H9 (cell line): ENCODE data around the gene UVRAG. TPM values are rescaled to one million over a fixed set of nuclear protein-coding genes. Genes with fewer than 3 reads are reported as not detected.

Experiments
- DNase-seq: peaks from one replicate; pipeline ENCODE4 v3.0.0-alpha.2; 2017
- H2AFZ ChIP-seq: one replicate; pipeline ENCODE4 v1.6.1; 2013; ENCODE audit warnings: mild to moderate bottlenecking, low read length, control low read depth, moderate library complexity
- H2AK5ac ChIP-seq: 2 replicates; pipeline ENCODE4 v1.6.1; 2013; ENCODE audit warnings: low read length, control low read depth, mixed read lengths; ENCODE audit not compliant: insufficient read length
- H2BK120ac ChIP-seq: one replicate; pipeline ENCODE4 v1.6.1; 2013; ENCODE audit warnings: low read depth, mild to moderate bottlenecking, low read length, control low read depth, inconsistent platforms; ENCODE audit not compliant: poor library complexity, severe bottlenecking
- H2BK12ac ChIP-seq: 2 replicates; pipeline ENCODE4 v1.6.1; 2013; ENCODE audit warnings: low read length, control low read depth, mixed read lengths, low read depth; ENCODE audit not compliant: insufficient read length
- H2BK15ac ChIP-seq: 2 replicates; pipeline ENCODE4 v1.6.1; 2013; ENCODE audit warnings: low read depth, low read length, control low read depth
- H2BK20ac ChIP-seq: one replicate; pipeline ENCODE4 v1.6.1; 2013; ENCODE audit warnings: low read depth, mild to moderate bottlenecking, low read length, control low read depth, inconsistent platforms; ENCODE audit not compliant: poor library complexity, severe bottlenecking
- H2BK5ac ChIP-seq: 2 replicates; pipeline ENCODE4 v1.6.1; 2013; ENCODE audit warnings: low read length, control low read depth, mixed read lengths; ENCODE audit not compliant: insufficient read length
- H3K14ac ChIP-seq: 2 replicates; pipeline ENCODE4 v1.6.1; 2013; ENCODE audit warnings: low read length, control low read depth; ENCODE audit not compliant: insufficient read depth
- H3K18ac ChIP-seq: 2 replicates; pipeline ENCODE4 v1.6.1; 2013; ENCODE audit warnings: low read depth, mild to moderate bottlenecking, mixed read lengths, low read length, control low read depth; ENCODE audit not compliant: insufficient read length
- H3K23ac ChIP-seq: 2 replicates; pipeline ENCODE4 v1.6.1; 2013; ENCODE audit warnings: low read length, control low read depth, mixed read lengths, low read depth; ENCODE audit not compliant: insufficient read length
- H3K23me2 ChIP-seq: 2 replicates; pipeline ENCODE4 v1.6.1; 2013; ENCODE audit warnings: low read depth, mild to moderate bottlenecking, mixed read lengths, low read length, control low read depth; ENCODE audit not compliant: insufficient read length, poor library complexity, severe bottlenecking
- H3K27ac ChIP-seq: 2 replicates; pipeline ENCODE4 v1.5.1; 2013; ENCODE audit warnings: low read length, control low read depth, mixed read lengths, low read depth; ENCODE audit not compliant: insufficient read length
- H3K27me3 ChIP-seq: 2 replicates; pipeline ENCODE4 v1.6.1; 2013; ENCODE audit warnings: low read length, control low read depth, inconsistent platforms; ENCODE audit not compliant: insufficient read depth
- H3K4ac ChIP-seq: 2 replicates; pipeline ENCODE4 v1.6.1; 2013; ENCODE audit warnings: low read depth, mild to moderate bottlenecking, control low read depth, inconsistent platforms, low read length, moderate library complexity
- H3K4me1 ChIP-seq: 2 replicates; pipeline ENCODE4 v1.6.1; 2013; ENCODE audit warnings: low read length, control low read depth, inconsistent platforms; ENCODE audit not compliant: insufficient read depth
- H3K4me2 ChIP-seq: 2 replicates; pipeline ENCODE4 v1.6.1; 2013; ENCODE audit warnings: low read length, control low read depth, mixed read lengths; ENCODE audit not compliant: insufficient read length, insufficient read depth
- H3K56ac ChIP-seq: 2 replicates; pipeline ENCODE4 v1.6.1; 2013; ENCODE audit warnings: low read depth, mild to moderate bottlenecking, mixed read lengths, low read length, control low read depth; ENCODE audit not compliant: insufficient read length
- H3K79me1 ChIP-seq: 2 replicates; pipeline ENCODE4 v1.6.1; 2013; ENCODE audit warnings: low read depth, mild to moderate bottlenecking, moderate library complexity, low read length, control low read depth, inconsistent platforms; ENCODE audit not compliant: insufficient read depth, poor library complexity, severe bottlenecking
- H3K79me2 ChIP-seq: 2 replicates; pipeline ENCODE4 v1.6.1; 2013; ENCODE audit warnings: low read length, control low read depth, inconsistent platforms; ENCODE audit not compliant: insufficient read depth
- H3K9ac ChIP-seq: 2 replicates; pipeline ENCODE4 v1.6.1; 2013; ENCODE audit warnings: low read length, control low read depth, mixed read lengths; ENCODE audit not compliant: insufficient read length; ENCODE audit errors: extremely low read depth
- H3K9me3 ChIP-seq: one replicate; pipeline ENCODE4 v1.6.1; 2013; ENCODE audit warnings: low read depth, low read length, inconsistent platforms; ENCODE audit not compliant: control insufficient read depth
- H3T11ph ChIP-seq: one replicate; pipeline ENCODE4 v1.6.1; 2013; ENCODE audit warnings: mild to moderate bottlenecking, low read length, control low read depth, inconsistent platforms
- H4K20me1 ChIP-seq: one replicate; pipeline ENCODE4 v1.6.1; 2013; ENCODE audit not compliant: control insufficient read depth, insufficient read length, insufficient read depth
- H4K5ac ChIP-seq: 2 replicates; pipeline ENCODE4 v1.6.1; 2013; ENCODE audit warnings: low read depth, mild to moderate bottlenecking, mixed read lengths, low read length, control low read depth; ENCODE audit not compliant: insufficient read length
- H4K8ac ChIP-seq: replicated peaks from 2 replicates; pipeline ENCODE4 v1.6.1; 2013; ENCODE audit warnings: low read length, control low read depth, mixed read lengths, low read depth; ENCODE audit not compliant: insufficient read length
- H4K91ac ChIP-seq: 2 replicates; pipeline ENCODE4 v1.6.1; 2013; ENCODE audit warnings: low read depth, mild to moderate bottlenecking, moderate library complexity, mixed read lengths, low read length, control low read depth; ENCODE audit not compliant: insufficient read length
- H3K27ac Mint-ChIP-seq, 3 experiments: 2 replicates in 2 of 3; 3 replicates in 1 of 3; pipeline ENCODE4 v1.8.0; 2020 to 2021; ENCODE audit warnings: mixed read lengths in 3 of 3, mild to moderate bottlenecking in 1 of 3, moderate library complexity in 1 of 3
- H3K27me3 Mint-ChIP-seq: 2 replicates; pipeline ENCODE4 v1.8.0; 2021; ENCODE audit warnings: low read depth, mild to moderate bottlenecking, moderate library complexity, mixed read lengths
- H3K36me3 Mint-ChIP-seq, 3 experiments: 2 replicates in 2 of 3; 3 replicates in 1 of 3; pipeline ENCODE4 v1.8.0; 2020 to 2021; ENCODE audit warnings: low read depth in 3 of 3, mixed read lengths in 3 of 3; ENCODE audit not compliant: insufficient read depth in 1 of 3
- H3K4me1 Mint-ChIP-seq, 2 experiments: 2 replicates each; pipeline ENCODE4 v1.8.0; 2020; ENCODE audit warnings: mixed read lengths in 2 of 2
- H3K4me3 Mint-ChIP-seq, 2 experiments: 2 replicates in 1 of 2; 3 replicates in 1 of 2; pipeline ENCODE4 v1.8.0; 2020 to 2021; ENCODE audit warnings: mild to moderate bottlenecking in 2 of 2, mixed read lengths in 2 of 2, moderate library complexity in 1 of 2
- H3K9me3 Mint-ChIP-seq, 2 experiments: 2 replicates in 1 of 2; 3 replicates in 1 of 2; pipeline ENCODE4 v1.8.0; 2020; ENCODE audit warnings: mild to moderate bottlenecking in 2 of 2, mixed read lengths in 2 of 2, moderate library complexity in 1 of 2
- WGBS: extraction: QIAGEN DNeasy Blood & Tissue Kit; methylation state at CpG from one replicate; pipeline ENCODE4 v1.1.7; 2013; ENCODE audit warnings: missing lambda C conversion rate, low lambda C conversion rate, mixed read lengths; ENCODE audit not compliant: insufficient read length; ENCODE audit errors: extremely low coverage; 5-methylcytosine and 5-hydroxymethylcytosine counted together
- total RNA-seq: library from RNA; stranded (reverse); gene quantifications from 2 replicates; pipeline ENCODE4 v1.2.1, GENCODE V29; 2021
- TF ChIP-seq, protein P1 (sequence below): fragments of 200-600 bp; sonication (generic); conservative IDR thresholded peaks from 3 replicates; pipeline ENCODE4 v1.8.0; 2021; ENCODE audit warnings: antibody characterized with exemption, mild to moderate bottlenecking

Gene UVRAG
- total RNA-seq, 1 experiment from 2014 or later: 18.5 TPM

DNA sequence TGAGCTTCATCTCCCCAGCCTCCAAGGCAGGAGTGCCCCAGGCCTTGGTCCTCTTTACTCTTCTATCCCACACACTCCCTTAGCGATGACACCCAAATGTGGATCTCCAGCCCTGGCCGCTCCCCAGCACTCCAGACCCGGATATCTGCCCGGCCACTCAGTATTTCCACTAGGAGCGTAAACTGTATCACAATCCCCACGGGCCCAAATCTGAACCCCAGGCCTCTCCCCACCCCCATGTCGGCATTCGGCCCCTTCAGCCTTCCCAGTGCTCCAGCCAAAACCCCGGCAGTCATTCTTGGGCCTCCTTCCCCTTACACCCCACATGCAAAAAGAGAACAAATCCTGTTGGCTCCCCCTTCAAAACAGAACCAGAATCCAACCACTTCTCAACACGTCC, 370.5 kb downstream of the UVRAG start:
- H4K91ac ChIP-seq: no peak overlapping the region
- H3K4ac ChIP-seq: no peak overlapping the region
- TF ChIP-seq, protein P1, sequence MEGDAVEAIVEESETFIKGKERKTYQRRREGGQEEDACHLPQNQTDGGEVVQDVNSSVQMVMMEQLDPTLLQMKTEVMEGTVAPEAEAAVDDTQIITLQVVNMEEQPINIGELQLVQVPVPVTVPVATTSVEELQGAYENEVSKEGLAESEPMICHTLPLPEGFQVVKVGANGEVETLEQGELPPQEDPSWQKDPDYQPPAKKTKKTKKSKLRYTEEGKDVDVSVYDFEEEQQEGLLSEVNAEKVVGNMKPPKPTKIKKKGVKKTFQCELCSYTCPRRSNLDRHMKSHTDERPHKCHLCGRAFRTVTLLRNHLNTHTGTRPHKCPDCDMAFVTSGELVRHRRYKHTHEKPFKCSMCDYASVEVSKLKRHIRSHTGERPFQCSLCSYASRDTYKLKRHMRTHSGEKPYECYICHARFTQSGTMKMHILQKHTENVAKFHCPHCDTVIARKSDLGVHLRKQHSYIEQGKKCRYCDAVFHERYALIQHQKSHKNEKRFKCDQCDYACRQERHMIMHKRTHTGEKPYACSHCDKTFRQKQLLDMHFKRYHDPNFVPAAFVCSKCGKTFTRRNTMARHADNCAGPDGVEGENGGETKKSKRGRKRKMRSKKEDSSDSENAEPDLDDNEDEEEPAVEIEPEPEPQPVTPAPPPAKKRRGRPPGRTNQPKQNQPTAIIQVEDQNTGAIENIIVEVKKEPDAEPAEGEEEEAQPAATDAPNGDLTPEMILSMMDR: no peak
- no peaks in the 10 kb centered on the region for H3K79me1 ChIP-seq
- no peak overlapping the region for H3K4me2 ChIP-seq
- H3K9me3 Mint-ChIP-seq: no peaks in the 10 kb centered on the region
- no peaks in the 10 kb centered on the region for H3K9me3 ChIP-seq
- H3K79me2 ChIP-seq: no peaks in the 10 kb centered on the region
- H2BK5ac ChIP-seq: no peak overlapping the region
- peaks cover 10% of the 10 kb centered on the region for H3K27me3 Mint-ChIP-seq
- no peaks in the 10 kb centered on the region for H3K27me3 ChIP-seq
- no peak overlapping the region for H3K23ac ChIP-seq
- no peak overlapping the region for H2BK20ac ChIP-seq
- peaks cover 3 to 17% of the 10 kb centered on the region in 2 experiments; a peak in 3 of 4 replicates for H3K4me1 Mint-ChIP-seq
- H4K20me1 ChIP-seq: no peaks in the 10 kb centered on the region
- DNase-seq: no peak
- H3K27ac ChIP-seq: no peak overlapping the region
- H4K5ac ChIP-seq: no peak overlapping the region
- H3K18ac ChIP-seq: no peak overlapping the region
- H3K9ac ChIP-seq: no peak overlapping the region
- WGBS: no CpG with 5 or more reads among the region's 10 CpGs
- H2BK120ac ChIP-seq: no peak overlapping the region
- no peaks in the 10 kb centered on the region; a peak in 1 of 7 replicates for H3K36me3 Mint-ChIP-seq
- no peak overlapping the region for H2AFZ ChIP-seq
- no peak overlapping the region for H3T11ph ChIP-seq
- peak overlapping the region in 1 of 3 experiments; percentile 86; a peak in 2 of 7 replicates for H3K27ac Mint-ChIP-seq
- no peaks in the 10 kb centered on the region for H3K23me2 ChIP-seq
- H3K4me1 ChIP-seq: no peaks in the 10 kb centered on the region
- H2AK5ac ChIP-seq: no peak overlapping the region
- no peak overlapping the region for H2BK15ac ChIP-seq
- H2BK12ac ChIP-seq: no peak overlapping the region
- no peak overlapping the region for H4K8ac ChIP-seq
- no peak overlapping the region for H3K14ac ChIP-seq
- no peak overlapping the region; a peak in 1 of 5 replicates for H3K4me3 Mint-ChIP-seq
- no peak overlapping the region for H3K56ac ChIP-seq
